HG02981 (cell line): ENCODE measurements around the gene LHX3.

ENCODE experiments used
- ATAC-seq: cut with Tn5 transposase; IDR thresholded peaks from one replicate; pipeline ENCODE4 v1.9.1; 2021; ENCODE audit warnings: mild to moderate bottlenecking, moderate library complexity; ENCODE audit not compliant: unreplicated experiment

LHX3 gene

GRCh38 chr9:136228107-136228875, 23.4 kb upstream of the LHX3 start:
- no peak for ATAC-seq

DNA sequence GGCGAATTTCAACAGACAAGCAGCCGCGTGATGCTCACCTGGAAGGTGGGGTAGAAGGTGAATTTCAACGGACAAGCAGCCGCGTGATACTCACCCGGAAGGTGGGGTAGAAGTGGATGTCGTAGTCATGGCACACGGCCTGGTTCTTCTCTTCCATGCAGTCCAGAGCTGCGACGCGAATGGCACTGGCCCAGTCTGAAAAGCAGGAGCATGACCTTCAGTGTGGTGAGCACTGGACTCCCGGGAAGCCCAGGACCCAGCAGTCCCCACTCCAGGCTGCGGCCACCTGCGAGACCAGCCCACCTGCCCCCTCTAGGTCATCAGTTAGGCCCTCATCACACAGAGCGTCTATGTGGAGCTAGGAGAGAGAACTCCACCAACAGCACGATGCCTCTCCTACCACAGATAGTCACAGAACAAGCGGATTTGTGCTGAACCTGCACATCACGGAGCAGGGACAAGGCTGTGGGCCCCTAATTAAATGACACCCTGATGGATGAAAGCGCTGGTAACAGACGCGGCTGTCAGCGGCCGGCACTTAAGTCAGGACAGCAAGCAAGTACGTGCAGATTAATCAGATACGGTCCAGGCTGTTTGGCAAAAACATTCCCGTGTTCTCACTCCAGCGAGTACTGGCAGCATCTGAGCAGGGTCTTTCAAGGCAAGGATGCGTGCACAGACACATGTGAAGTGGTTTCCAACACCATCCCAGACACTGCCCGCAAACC, 21.9 kb upstream of the LHX3 start:
- no peak for ATAC-seq

DNA sequence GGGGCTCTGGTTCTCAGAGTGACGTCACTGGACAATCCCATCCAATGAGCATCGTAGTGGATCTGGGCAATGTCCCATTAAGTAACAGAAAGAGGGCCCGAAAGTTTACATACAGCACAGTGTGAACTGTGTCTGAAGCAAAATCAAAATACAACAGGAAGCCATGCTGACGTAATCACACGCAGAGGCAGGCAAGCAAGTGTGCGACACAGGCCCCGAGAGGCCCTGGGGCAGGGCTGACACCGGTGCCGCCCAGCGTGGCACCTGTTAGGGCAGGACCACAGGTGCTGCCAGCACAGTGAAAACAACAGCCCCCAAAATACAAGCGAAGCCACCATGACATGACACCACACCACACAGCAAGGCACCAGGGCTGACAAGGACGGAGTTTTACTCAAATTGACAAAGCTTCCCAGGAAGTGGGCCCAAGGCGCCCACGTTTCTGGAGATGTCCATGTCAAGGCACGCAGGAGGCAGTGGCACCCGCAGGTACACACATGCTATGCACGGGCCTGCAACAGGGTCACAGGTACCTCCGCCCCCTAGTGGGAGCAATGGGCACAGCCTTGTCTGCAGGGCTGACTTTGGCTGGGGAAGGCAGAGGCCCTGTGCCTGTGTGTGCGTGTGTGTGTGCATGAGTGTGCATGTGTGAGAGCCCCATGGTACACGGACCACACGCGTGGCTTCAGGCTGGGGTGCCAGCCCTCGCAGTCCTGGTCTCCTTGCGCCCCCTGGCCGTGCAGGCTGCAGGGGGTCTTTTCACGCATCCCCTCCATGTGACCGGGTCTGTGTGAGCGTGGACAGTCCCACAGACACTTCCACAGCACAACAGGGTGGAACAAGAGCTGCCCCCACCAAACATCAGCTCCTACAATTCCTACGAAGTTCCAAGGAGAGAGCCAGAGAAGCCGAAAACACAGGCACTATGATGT, 21.1 kb upstream of the LHX3 start:
- ATAC-seq, result peak; percentile 53

DNA sequence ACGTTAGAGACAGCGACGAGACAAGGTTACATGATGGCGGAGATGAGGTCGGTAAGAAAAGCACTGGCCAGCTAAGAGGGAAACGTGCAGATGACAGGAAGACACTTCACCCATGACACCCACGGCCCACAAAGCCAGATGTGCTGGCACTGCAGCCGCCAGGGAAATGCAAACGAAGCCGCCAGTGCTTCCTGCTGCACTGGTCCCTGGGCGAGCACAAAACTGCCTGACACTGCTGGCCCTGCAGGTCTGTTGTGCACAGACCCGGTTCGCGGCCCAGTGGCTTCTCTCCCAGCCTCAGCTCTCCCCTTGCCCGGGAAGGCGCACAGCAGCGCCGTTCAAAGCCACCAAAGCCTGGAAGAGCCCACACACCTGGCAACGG, 20.4 kb upstream of the LHX3 start:
- ATAC-seq, result peak; percentile 49

DNA sequence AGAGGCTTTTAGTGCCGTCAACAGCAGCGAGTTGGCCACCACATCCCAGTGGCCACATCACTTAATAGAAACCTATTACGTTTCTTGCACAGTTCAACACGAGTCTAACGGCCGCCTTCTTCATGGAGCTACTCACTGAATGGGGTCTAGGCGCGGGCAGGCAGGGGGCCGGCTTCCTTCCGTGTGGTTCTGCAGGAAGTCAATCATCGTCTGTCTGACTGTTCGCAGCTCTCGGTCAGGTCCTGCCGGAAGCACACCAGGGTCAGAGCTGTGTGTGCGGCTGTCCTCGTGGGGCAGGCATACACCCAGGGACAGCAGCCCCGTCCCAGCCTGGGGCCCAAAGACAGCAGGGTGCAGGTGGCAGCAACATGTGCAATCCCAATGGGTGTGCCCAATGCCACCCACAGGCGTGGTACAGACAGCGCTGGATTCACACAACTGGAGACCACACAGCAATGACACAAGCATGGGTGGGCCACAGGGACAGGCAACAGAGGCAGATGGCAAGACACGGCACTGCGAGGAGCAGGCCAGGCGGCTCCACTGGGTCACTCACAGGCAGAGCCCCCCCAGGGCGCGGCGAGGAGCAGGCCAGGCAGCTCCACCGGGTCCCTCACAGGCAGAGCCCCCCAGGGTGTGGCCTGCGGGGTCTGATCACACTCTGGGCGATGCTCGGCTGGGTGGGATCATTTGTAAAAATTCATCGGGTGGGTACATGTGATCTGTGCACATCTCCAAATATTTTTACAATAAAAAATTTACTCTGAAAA, 19.1 kb upstream of the LHX3 start:
- ATAC-seq, result no peak

DNA sequence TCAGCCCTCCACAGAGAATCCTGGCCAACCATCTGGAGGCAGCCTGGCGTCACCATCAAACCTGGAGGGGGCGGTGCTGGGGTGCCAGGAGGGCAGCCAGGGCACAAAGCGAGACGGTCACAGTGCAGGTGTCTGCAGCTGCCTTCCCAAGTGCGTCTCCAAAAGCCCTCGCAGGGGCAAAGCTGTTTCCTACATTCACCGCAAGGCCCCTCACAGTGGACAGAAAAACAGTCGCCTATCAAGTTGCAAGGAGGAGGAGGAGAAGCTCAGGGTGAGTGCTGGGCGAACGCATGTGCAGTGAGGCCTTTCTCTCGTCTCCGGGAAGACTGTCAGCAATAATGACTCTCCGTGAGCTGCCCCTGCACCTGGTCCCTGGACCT, 18.0 kb upstream of the LHX3 start:
- ATAC-seq, result no peak

DNA sequence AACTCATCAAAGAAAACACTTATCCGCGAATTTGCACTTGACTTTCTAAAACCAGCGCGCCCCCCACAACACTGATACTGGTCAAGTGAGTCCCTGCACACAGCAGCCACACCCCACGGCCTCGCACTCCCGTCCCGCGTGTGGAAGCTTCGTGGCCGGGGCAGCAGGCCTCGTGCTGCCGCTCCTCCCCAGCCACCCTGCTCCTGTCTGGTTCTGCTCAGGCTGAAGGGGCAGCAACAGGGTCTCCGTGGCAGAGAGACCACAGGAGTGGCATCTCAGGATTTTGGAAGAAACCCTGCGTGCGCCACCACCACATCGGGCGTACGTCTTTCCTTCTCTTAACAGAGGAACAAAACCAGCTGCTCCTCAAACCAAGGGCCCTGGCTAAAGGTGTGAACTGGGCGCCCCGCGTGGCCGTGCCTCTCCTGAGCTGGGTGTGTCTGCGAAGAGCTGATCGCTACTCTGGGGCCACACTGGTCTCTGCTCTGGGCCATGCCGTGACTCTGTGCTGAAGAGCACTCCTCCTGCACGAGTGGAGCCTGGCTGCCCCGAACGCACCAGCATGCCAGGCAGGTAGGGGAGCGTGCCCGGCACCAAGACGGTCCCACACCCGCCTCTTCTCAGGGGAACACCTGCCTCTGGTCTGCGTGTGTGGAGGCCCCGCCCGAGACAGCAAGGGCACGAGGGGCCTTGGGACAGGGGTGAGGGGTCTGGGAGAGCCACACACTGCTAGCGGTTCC, 17.4 kb upstream of the LHX3 start:
- no peak for ATAC-seq

DNA sequence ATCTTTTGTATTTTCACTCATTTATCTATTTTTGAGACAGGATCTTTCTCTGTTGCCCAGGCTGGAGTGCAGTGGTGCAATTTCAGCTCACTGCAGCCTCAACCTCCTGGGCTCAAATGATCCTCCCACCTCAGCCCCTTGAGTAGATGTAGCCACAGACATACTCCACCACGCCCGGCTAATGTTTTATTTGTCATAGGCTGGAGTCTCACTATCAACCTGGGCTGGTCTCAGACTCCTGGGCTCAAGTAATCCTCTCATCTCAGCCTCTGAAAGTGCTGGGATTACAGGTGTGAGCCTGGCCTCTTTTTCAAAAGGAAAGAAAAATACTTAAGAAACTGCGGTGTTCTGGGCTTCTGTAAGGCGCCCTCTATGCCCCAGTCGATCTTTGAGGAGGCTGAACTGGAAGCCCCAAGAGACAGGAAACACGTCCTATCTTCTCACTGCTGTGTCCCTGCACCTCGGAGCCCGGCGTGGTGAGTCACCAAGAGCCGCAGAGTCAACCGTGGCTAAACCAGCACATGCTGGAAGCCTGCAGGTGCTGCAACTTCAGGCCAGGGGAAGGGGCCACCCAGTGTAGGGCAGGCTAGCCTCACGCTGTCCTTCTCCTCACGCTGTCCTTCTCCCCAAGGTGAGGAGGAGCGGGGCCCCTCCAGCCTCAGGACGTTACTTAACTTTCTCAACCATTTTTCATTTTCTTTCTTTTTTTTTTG, 15.2 kb upstream of the LHX3 start:
- ATAC-seq, result no peak

DNA sequence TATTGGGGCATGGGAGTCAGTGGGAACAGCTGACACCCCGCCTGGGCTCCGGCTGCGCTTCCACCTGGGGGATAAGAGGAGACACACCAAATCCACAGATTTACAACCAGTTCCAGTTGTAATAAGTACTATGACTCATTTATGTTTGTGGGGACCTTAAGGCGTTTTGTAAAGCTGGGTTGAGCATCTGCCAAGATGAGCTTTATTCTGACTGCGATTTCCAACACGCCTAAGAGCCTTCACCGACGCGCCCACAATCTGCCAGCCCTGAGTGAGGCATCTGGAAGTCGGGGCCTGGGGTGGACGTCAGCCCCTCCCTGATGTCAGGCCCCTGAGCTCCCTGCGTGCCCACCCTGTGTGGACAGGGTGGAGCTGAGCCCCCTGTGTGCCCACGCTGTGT, 14.3 kb upstream of the LHX3 start:
- no peak for ATAC-seq

DNA sequence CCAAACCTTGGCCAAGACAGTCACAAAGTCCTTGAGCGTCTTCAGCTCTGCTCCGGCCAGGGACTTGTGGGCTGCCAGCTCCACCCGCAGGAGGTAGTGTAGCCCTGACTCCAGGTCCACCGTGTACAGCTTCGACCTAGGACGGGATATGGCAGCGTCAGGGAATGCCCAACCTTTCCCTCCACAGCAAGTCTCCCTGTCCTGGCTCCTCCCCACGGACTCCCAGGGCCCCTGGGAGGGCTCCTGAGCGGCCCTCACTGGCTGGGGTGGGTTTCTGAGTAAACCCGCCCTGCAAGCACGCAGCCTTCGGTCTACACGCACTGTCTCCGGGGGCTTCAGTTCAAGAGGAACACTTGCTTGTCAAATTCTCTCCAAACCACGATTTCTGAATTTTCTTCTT, 13.7 kb upstream of the LHX3 start:
- ATAC-seq, result no peak

DNA sequence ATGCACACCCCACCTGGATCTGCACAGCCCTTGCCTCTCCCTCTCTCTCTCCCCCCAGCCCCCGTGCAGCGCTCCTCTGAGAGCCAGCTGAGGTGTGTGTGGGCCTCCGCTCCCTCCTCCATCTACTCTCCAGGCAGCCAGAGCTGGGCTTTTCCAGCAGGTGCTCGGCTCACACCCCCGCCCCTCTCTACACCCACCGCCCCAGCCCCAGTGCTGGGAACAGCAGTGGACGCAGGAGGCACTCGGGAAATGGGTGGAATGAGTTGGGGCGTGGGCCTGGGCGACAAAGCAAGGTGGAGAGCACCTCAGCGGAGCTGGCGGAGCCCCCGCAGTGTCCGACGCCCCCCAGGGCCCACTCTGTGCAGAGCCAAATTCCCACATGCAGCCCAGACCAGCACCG, 13.3 kb upstream of the LHX3 start:
- no peak for ATAC-seq

GRCh38 chr9:136216541-136217244, 11.8 kb upstream of the LHX3 start:
- no peak for ATAC-seq

- ATAC-seq, result no peak
These were observed 8.8 kb upstream of the LHX3 start for GRCh38 chr9:136213733-136214132.

- ATAC-seq, result no peak
These were observed 7.5 kb upstream of the LHX3 start for GRCh38 chr9:136212345-136212950.

- no peak for ATAC-seq
These were observed 6.8 kb upstream of the LHX3 start for GRCh38 chr9:136211441-136212344.

GRCh38 chr9:136211006-136211405, 6.1 kb upstream of the LHX3 start:
- ATAC-seq, result no peak

DNA sequence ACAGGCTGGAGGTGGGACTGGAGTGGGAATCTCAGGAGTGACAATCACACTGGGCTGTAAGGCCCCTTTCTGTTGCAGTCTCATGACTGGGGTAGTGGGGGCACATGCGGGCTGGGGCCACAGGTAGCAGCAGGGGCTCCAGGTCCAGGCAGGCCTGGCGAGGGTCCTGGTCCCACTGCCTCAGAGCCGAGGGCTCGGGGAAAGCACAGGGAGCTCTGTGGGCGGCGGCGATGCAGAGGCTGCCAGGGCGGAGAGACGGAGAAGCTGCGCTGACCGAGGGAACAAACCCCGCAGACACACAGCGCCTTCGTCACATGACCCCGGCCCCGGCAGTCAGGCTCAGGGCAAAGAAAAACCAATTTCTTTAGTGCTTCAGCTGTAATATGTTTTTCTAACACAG, 5.3 kb upstream of the LHX3 start:
- ATAC-seq, result no peak
